WTC11 (cell line): ENCODE results near the gene AK8. TPM values are rescaled to one million over a fixed set of nuclear protein-coding genes. Genes with fewer than 3 reads are reported as not detected.

Source experiments
- ATAC-seq: fragments of 200-7000 bp; cut with Tn5 transposase; 2 replicates; pipeline ENCODE4 v1.10.0; 2021; ENCODE audit warnings: mild to moderate bottlenecking, moderate library complexity
- CTCF ChIA-PET: fragments of 300-600 bp; sonication (Branson Sonifier 250); formaldehyde crosslinking; loops from one replicate; lab custom pipeline; 2021; ENCODE audit warnings: antibody characterized with exemption; lab: Charles Lee
- POLR2A ChIA-PET: fragments of 350-600 bp; sonication (Branson Sonifier 250); formaldehyde crosslinking; loops from one replicate; lab custom pipeline; 2021; ENCODE audit warnings: antibody characterized with exemption; lab: Charles Lee
- DNase-seq: peaks from one replicate; pipeline ENCODE4 v3.0.0; 2021; ENCODE audit warnings: low spot score
- H3K27ac Mint-ChIP-seq: 2 replicates; pipeline ENCODE4 v1.8.0; 2021; ENCODE audit warnings: mixed read lengths
- H3K27me3 Mint-ChIP-seq: 2 replicates; pipeline ENCODE4 v1.8.0; 2021; ENCODE audit warnings: low read depth, mild to moderate bottlenecking, moderate library complexity, mixed read lengths
- H3K36me3 Mint-ChIP-seq: 2 replicates; pipeline ENCODE4 v1.8.0; 2021; ENCODE audit warnings: mixed read lengths
- H3K4me1 Mint-ChIP-seq: 2 replicates; pipeline ENCODE4 v1.8.0; 2022; ENCODE audit warnings: mixed read lengths
- H3K4me3 Mint-ChIP-seq: 2 replicates; pipeline ENCODE4 v1.8.0; 2021; ENCODE audit warnings: mild to moderate bottlenecking, moderate library complexity, mixed read lengths
- H3K9me3 Mint-ChIP-seq: 2 replicates; pipeline ENCODE4 v1.8.0; 2021; ENCODE audit warnings: mixed read lengths
- AR ChIP-seq: fragments of 250-450 bp; sonication (Bioruptor Pico); IDR thresholded peaks from 2 replicates; pipeline ENCODE4 v1.9.0; 2021; ENCODE audit warnings: mild to moderate bottlenecking
- ATF6 ChIP-seq: sonication (generic); formaldehyde crosslinking; IDR thresholded peaks from 2 replicates; pipeline ENCODE4 v1.8.1; 2023; ENCODE audit warnings: mild to moderate bottlenecking, missing genetic modification reagents
- E2F5 ChIP-seq: sonication (generic); formaldehyde crosslinking; IDR thresholded peaks from 2 replicates; pipeline ENCODE4 v1.8.1; 2022; ENCODE audit warnings: mild to moderate bottlenecking, moderate library complexity, missing genetic modification reagents
- ERG ChIP-seq: fragments of 250-450 bp; sonication (Bioruptor Pico); IDR thresholded peaks from 2 replicates; pipeline ENCODE4 v1.8.0; 2021; ENCODE audit warnings: mild to moderate bottlenecking
- MXD4 ChIP-seq: fragments of 250-450 bp; sonication (Bioruptor Pico); IDR thresholded peaks from 2 replicates; pipeline ENCODE4 v1.8.0; 2021; ENCODE audit warnings: mild to moderate bottlenecking, moderate library complexity, borderline replicate concordance
- NR3C1 ChIP-seq: sonication (generic); formaldehyde crosslinking; conservative IDR thresholded peaks from 2 replicates; pipeline ENCODE4 v1.8.1; 2023; ENCODE audit warnings: low read depth, mild to moderate bottlenecking, missing genetic modification reagents
- PRRX2 ChIP-seq: fragments of 250-450 bp; sonication (Bioruptor Pico); IDR thresholded peaks from 2 replicates; pipeline ENCODE4 v1.8.0; 2021; ENCODE audit warnings: mild to moderate bottlenecking
- TCF7 ChIP-seq: sonication (generic); formaldehyde crosslinking; IDR thresholded peaks from 2 replicates; pipeline ENCODE4 v1.8.0; 2022; ENCODE audit warnings: mild to moderate bottlenecking, low read depth, missing genetic modification reagents, moderate library complexity
- USF1 ChIP-seq: sonication (generic); formaldehyde crosslinking; IDR thresholded peaks from 2 replicates; pipeline ENCODE4 v1.8.0; 2022; ENCODE audit warnings: mild to moderate bottlenecking, missing genetic modification reagents
- ZNF263 ChIP-seq: sonication (generic); formaldehyde crosslinking; IDR thresholded peaks from 2 replicates; pipeline ENCODE4 v1.8.1; 2022; ENCODE audit warnings: low read depth, mild to moderate bottlenecking, moderate library complexity, missing genetic modification reagents
- ZNF281 ChIP-seq: sonication (generic); formaldehyde crosslinking; IDR thresholded peaks from 2 replicates; pipeline ENCODE4 v1.8.0; 2023; ENCODE audit warnings: mild to moderate bottlenecking, missing genetic modification reagents
- ZNF396 ChIP-seq: fragments of 250-450 bp; sonication (Bioruptor Pico); IDR thresholded peaks from 2 replicates; pipeline ENCODE4 v1.8.0; 2021; ENCODE audit warnings: mild to moderate bottlenecking, moderate library complexity, borderline replicate concordance
- ZNF423 ChIP-seq: fragments of 250-450 bp; sonication (Bioruptor Pico); IDR thresholded peaks from 2 replicates; pipeline ENCODE4 v2.1.2; 2022; ENCODE audit warnings: mild to moderate bottlenecking, moderate library complexity
- total RNA-seq: library from RNA; stranded (reverse); gene quantifications from 3 replicates; pipeline ENCODE4 v1.2.3, GENCODE V29; 2021
- TF ChIP-seq, protein P1 (sequence below): sonication (generic); formaldehyde crosslinking; IDR thresholded peaks from 2 replicates; pipeline ENCODE4 v1.8.0; 2023; ENCODE audit warnings: missing genetic modification reagents
- TF ChIP-seq, protein P2 (sequence below): sonication (generic); formaldehyde crosslinking; IDR thresholded peaks from 2 replicates; pipeline ENCODE4 v1.8.1; 2023; ENCODE audit warnings: mild to moderate bottlenecking, missing genetic modification reagents, moderate library complexity
- TF ChIP-seq, protein P3 (sequence below): sonication (generic); formaldehyde crosslinking; IDR thresholded peaks from 2 replicates; pipeline ENCODE4 v1.8.0; 2022; ENCODE audit warnings: mild to moderate bottlenecking, missing genetic modification reagents
- TF ChIP-seq, protein P4 (sequence below): sonication (generic); formaldehyde crosslinking; IDR thresholded peaks from 2 replicates; pipeline ENCODE4 v1.8.1; 2023; ENCODE audit warnings: mild to moderate bottlenecking, missing genetic modification reagents, moderate library complexity

Gene AK8
- total RNA-seq, 1 experiment from 2014 or later, result 0.48 TPM

DNA sequence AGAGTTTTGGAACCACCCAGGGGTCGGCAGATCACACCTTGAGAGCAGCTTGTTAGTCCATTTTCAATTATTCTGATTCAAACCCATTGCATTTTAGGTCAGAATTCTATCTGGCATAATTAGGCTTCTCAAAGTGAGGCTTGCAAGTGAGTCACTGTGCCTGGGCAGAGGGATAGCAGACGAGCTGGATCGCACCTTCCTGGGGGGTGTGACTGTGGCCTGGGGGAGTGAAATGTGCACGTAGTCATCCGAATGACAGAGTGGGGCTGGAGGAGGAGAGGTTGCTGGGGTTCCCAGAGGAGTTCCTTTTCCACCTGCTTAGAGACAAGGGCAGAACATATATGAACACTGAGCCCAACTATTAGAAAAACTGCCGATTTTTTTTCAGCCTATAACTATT is 32.3 kb upstream of the AK8 start (continued):
- no peak for TF ChIP-seq AR (CRISPR knock-in tag)
- TF ChIP-seq, protein P1, sequence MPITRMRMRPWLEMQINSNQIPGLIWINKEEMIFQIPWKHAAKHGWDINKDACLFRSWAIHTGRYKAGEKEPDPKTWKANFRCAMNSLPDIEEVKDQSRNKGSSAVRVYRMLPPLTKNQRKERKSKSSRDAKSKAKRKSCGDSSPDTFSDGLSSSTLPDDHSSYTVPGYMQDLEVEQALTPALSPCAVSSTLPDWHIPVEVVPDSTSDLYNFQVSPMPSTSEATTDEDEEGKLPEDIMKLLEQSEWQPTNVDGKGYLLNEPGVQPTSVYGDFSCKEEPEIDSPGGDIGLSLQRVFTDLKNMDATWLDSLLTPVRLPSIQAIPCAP (CRISPR knock-in tag), result no peak
- TF ChIP-seq ZNF396 (CRISPR knock-in tag), result no peak
- no peak for TF ChIP-seq ZNF423
- no peak for TF ChIP-seq PRRX2 (CRISPR knock-in tag)
- TF ChIP-seq, protein P2, sequence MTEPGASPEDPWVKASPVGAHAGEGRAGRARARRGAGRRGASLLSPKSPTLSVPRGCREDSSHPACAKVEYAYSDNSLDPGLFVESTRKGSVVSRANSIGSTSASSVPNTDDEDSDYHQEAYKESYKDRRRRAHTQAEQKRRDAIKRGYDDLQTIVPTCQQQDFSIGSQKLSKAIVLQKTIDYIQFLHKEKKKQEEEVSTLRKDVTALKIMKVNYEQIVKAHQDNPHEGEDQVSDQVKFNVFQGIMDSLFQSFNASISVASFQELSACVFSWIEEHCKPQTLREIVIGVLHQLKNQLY (CRISPR knock-in tag), result no peak
- no peak for TF ChIP-seq NR3C1
- TF ChIP-seq ZNF263 (CRISPR knock-in tag), result no peak
- TF ChIP-seq ERG (CRISPR knock-in tag), result no peak

- H3K36me3 Mint-ChIP-seq, result peaks cover 22% of the 10 kb centered on the region
- no peak overlapping the region for H3K27ac Mint-ChIP-seq
- ChIA-PET CTCF (no interaction called here), POLR2A (interaction anchor here (0.9 kb wide), 1 partner anchor 35 kb away, joined by 16 read pairs; the partner anchor contains the start of gene TSC1)
- no peaks in the 10 kb centered on the region for H3K9me3 Mint-ChIP-seq
- peaks cover 6% of the 10 kb centered on the region for H3K4me1 Mint-ChIP-seq
- no peak for ATAC-seq
- H3K27me3 Mint-ChIP-seq, result no peaks in the 10 kb centered on the region
- no peak overlapping the region for H3K4me3 Mint-ChIP-seq
- no peak for DNase-seq
- TF ChIP-seq PRRX2 (CRISPR knock-in tag) (no peak), USF1 (no peak), AR (CRISPR knock-in tag) (no peak), MXD4 (CRISPR knock-in tag) (no peak), ATF6 (CRISPR knock-in tag) (no peak), ZNF281 (no peak), E2F5 (CRISPR knock-in tag) (no peak), TCF7 (CRISPR knock-in tag) (no peak)
- TF ChIP-seq, protein P3, sequence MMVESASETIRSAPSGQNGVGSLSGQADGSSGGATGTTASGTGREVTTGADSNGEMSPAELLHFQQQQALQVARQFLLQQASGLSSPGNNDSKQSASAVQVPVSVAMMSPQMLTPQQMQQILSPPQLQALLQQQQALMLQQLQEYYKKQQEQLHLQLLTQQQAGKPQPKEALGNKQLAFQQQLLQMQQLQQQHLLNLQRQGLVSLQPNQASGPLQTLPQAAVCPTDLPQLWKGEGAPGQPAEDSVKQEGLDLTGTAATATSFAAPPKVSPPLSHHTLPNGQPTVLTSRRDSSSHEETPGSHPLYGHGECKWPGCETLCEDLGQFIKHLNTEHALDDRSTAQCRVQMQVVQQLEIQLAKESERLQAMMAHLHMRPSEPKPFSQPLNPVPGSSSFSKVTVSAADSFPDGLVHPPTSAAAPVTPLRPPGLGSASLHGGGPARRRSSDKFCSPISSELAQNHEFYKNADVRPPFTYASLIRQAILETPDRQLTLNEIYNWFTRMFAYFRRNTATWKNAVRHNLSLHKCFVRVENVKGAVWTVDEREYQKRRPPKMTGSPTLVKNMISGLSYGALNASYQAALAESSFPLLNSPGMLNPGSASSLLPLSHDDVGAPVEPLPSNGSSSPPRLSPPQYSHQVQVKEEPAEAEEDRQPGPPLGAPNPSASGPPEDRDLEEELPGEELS, result no peak
- TF ChIP-seq, protein P4, sequence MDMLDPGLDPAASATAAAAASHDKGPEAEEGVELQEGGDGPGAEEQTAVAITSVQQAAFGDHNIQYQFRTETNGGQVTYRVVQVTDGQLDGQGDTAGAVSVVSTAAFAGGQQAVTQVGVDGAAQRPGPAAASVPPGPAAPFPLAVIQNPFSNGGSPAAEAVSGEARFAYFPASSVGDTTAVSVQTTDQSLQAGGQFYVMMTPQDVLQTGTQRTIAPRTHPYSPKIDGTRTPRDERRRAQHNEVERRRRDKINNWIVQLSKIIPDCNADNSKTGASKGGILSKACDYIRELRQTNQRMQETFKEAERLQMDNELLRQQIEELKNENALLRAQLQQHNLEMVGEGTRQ (CRISPR knock-in tag), result no peak
Observed at GRCh38 chr9:132909311-132909710, 31.2 kb upstream of the AK8 start.
